HepG2 (cell line): Measurements from ENCODE around the gene RPL36.

Experiments used
- CC2D1A ChIP-seq: sonication (generic); formaldehyde crosslinking; IDR thresholded peaks from 2 replicates; pipeline ENCODE4 v1.8.1; 2023; ENCODE audit warnings: mild to moderate bottlenecking, missing genetic modification reagents
- HNRNPK ChIP-seq: fragments of 200-400 bp; formaldehyde crosslinking; IDR thresholded peaks from 2 replicates; pipeline ENCODE4 v1.6.1; 2018; ENCODE audit warnings: low read length, low read depth, moderate library complexity, mild to moderate bottlenecking; ENCODE audit not compliant: poor library complexity, severe bottlenecking
- NONO ChIP-seq, 2 experiments: fragments of 450-650 bp in 1 of 2; sonication (generic) in 1 of 2; formaldehyde crosslinking in 1 of 2; IDR thresholded peaks in 1 of 2; conservative IDR thresholded peaks in 1 of 2; 2 replicates each; pipeline versions ENCODE4 v1.6.1 to v1.8.0; 2017 to 2022; ENCODE audit warnings: mild to moderate bottlenecking in 1 of 2, missing genetic modification reagents in 1 of 2, moderate library complexity in 1 of 2
- PTBP1 ChIP-seq: fragments of 200-400 bp; formaldehyde crosslinking; IDR thresholded peaks from 2 replicates; pipeline ENCODE4 v1.6.1; 2018; ENCODE audit warnings: low read length, low read depth; ENCODE audit not compliant: poor library complexity, severe bottlenecking
- SP2 ChIP-seq: sonication (generic); formaldehyde crosslinking; IDR thresholded peaks from 2 replicates; pipeline ENCODE4 v1.5.1; 2020; ENCODE audit warnings: mild to moderate bottlenecking, missing genetic modification reagents
- SPEN ChIP-seq: sonication (generic); formaldehyde crosslinking; IDR thresholded peaks from 2 replicates; pipeline ENCODE4 v1.5.1; 2020; ENCODE audit warnings: low read depth, mild to moderate bottlenecking, missing genetic modification reagents
- TCF7L2 ChIP-seq: IDR thresholded peaks from 2 replicates; pipeline ENCODE4 v1.6.1; 2011; ENCODE audit warnings: mild to moderate bottlenecking, low read depth, low read length, moderate library complexity
- ZNF24 ChIP-seq: fragments of 450-650 bp; IDR thresholded peaks from 2 replicates; pipeline ENCODE4 v1.6.1; 2017; ENCODE audit warnings: antibody characterized with exemption, mild to moderate bottlenecking
- ZNF776 ChIP-seq: sonication (generic); formaldehyde crosslinking; IDR thresholded peaks from 2 replicates; pipeline ENCODE4 v1.4.0; 2020; ENCODE audit warnings: mild to moderate bottlenecking, missing genetic modification reagents
- TF ChIP-seq, protein P1 (sequence below): sonication (generic); formaldehyde crosslinking; conservative IDR thresholded peaks from 2 replicates; pipeline ENCODE4 v1.4.0; 2020; ENCODE audit warnings: missing genetic modification reagents
- TF ChIP-seq, protein P2 (sequence below): sonication (generic); formaldehyde crosslinking; IDR thresholded peaks from 2 replicates; pipeline ENCODE4 v1.5.0; 2020; ENCODE audit warnings: missing genetic modification reagents
- TF ChIP-seq, protein P3 (sequence below): sonication (generic); formaldehyde crosslinking; IDR thresholded peaks from 2 replicates; pipeline ENCODE4 v1.4.0; 2020; ENCODE audit warnings: missing genetic modification reagents
- TF ChIP-seq, protein P4 (sequence below): sonication (generic); formaldehyde crosslinking; IDR thresholded peaks from 2 replicates; pipeline ENCODE4 v1.5.0; 2020; ENCODE audit warnings: mild to moderate bottlenecking, missing genetic modification reagents, moderate library complexity
- TF ChIP-seq, protein P5 (sequence below): sonication (generic); formaldehyde crosslinking; IDR thresholded peaks from 2 replicates; pipeline ENCODE4 v1.5.1; 2020; ENCODE audit warnings: mild to moderate bottlenecking, moderate library complexity, missing genetic modification reagents

DNA sequence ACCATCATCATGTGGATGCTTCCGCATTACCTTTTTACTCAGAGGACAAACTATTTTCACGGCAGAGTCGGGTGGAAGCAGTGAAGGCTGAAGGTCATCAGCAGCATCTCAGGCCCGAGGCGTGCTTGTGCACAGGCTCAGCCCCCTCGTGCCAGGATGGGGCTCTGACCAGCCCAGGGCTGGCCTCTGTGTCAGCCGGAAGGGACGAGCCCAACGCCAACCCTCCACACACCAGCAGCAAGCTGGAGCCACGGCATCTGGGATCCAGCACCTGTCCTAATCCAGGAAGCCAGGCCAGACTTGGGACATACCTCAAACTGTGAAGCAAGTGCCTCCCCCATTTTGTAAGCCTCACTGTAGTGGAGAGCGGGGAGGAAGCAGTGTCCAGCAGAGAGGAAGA is 20.9 kb upstream of the RPL36 start:
- TF ChIP-seq, protein P1, sequence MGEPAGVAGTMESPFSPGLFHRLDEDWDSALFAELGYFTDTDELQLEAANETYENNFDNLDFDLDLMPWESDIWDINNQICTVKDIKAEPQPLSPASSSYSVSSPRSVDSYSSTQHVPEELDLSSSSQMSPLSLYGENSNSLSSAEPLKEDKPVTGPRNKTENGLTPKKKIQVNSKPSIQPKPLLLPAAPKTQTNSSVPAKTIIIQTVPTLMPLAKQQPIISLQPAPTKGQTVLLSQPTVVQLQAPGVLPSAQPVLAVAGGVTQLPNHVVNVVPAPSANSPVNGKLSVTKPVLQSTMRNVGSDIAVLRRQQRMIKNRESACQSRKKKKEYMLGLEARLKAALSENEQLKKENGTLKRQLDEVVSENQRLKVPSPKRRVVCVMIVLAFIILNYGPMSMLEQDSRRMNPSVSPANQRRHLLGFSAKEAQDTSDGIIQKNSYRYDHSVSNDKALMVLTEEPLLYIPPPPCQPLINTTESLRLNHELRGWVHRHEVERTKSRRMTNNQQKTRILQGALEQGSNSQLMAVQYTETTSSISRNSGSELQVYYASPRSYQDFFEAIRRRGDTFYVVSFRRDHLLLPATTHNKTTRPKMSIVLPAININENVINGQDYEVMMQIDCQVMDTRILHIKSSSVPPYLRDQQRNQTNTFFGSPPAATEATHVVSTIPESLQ (CRISPR knock-in tag), result no peak
- TF ChIP-seq, protein P2, sequence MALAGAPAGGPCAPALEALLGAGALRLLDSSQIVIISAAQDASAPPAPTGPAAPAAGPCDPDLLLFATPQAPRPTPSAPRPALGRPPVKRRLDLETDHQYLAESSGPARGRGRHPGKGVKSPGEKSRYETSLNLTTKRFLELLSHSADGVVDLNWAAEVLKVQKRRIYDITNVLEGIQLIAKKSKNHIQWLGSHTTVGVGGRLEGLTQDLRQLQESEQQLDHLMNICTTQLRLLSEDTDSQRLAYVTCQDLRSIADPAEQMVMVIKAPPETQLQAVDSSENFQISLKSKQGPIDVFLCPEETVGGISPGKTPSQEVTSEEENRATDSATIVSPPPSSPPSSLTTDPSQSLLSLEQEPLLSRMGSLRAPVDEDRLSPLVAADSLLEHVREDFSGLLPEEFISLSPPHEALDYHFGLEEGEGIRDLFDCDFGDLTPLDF (CRISPR knock-in tag), result no peak
- TF ChIP-seq, protein P3, sequence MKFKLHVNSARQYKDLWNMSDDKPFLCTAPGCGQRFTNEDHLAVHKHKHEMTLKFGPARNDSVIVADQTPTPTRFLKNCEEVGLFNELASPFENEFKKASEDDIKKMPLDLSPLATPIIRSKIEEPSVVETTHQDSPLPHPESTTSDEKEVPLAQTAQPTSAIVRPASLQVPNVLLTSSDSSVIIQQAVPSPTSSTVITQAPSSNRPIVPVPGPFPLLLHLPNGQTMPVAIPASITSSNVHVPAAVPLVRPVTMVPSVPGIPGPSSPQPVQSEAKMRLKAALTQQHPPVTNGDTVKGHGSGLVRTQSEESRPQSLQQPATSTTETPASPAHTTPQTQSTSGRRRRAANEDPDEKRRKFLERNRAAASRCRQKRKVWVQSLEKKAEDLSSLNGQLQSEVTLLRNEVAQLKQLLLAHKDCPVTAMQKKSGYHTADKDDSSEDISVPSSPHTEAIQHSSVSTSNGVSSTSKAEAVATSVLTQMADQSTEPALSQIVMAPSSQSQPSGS (CRISPR knock-in tag), result no peak
- no peak for TF ChIP-seq NONO (IDR thresholded peaks at IDR 0.05)
- TF ChIP-seq NONO (CRISPR knock-in tag; conservative IDR thresholded peaks at IDR 0.05), result no peak
- TF ChIP-seq PTBP1, result no peak
- no peak for TF ChIP-seq HNRNPK
- TF ChIP-seq SPEN (CRISPR knock-in tag), result no peak
- no peak for TF ChIP-seq ZNF776 (CRISPR knock-in tag)
- no peak for TF ChIP-seq TCF7L2
- no peak for TF ChIP-seq ZNF24
- TF ChIP-seq, protein P4, sequence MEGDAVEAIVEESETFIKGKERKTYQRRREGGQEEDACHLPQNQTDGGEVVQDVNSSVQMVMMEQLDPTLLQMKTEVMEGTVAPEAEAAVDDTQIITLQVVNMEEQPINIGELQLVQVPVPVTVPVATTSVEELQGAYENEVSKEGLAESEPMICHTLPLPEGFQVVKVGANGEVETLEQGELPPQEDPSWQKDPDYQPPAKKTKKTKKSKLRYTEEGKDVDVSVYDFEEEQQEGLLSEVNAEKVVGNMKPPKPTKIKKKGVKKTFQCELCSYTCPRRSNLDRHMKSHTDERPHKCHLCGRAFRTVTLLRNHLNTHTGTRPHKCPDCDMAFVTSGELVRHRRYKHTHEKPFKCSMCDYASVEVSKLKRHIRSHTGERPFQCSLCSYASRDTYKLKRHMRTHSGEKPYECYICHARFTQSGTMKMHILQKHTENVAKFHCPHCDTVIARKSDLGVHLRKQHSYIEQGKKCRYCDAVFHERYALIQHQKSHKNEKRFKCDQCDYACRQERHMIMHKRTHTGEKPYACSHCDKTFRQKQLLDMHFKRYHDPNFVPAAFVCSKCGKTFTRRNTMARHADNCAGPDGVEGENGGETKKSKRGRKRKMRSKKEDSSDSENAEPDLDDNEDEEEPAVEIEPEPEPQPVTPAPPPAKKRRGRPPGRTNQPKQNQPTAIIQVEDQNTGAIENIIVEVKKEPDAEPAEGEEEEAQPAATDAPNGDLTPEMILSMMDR (CRISPR knock-in tag), result no peak
- no peak for TF ChIP-seq CC2D1A
- TF ChIP-seq, protein P5, sequence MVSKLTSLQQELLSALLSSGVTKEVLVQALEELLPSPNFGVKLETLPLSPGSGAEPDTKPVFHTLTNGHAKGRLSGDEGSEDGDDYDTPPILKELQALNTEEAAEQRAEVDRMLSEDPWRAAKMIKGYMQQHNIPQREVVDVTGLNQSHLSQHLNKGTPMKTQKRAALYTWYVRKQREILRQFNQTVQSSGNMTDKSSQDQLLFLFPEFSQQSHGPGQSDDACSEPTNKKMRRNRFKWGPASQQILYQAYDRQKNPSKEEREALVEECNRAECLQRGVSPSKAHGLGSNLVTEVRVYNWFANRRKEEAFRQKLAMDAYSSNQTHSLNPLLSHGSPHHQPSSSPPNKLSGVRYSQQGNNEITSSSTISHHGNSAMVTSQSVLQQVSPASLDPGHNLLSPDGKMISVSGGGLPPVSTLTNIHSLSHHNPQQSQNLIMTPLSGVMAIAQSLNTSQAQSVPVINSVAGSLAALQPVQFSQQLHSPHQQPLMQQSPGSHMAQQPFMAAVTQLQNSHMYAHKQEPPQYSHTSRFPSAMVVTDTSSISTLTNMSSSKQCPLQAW (CRISPR knock-in tag), result no peak
- TF ChIP-seq SP2, result no peak
